ENCODE data around the gene C11orf24. TPM values are rescaled to one million over a fixed set of nuclear protein-coding genes. Genes with fewer than 3 reads are reported as not detected.
"Not testable (repeated sequence)": the region's sequence is repeated elsewhere in the genome, so short reads cannot be mapped to it uniquely, and the experiment has no call there.

C11orf24 gene
- total RNA-seq, 2 experiments from 2014 or later = 20.0 to 25.2 TPM

- Mint-ChIP-seq H3K4me1 (peaks cover 6% of the 10 kb centered on the region), H3K9me3 (no peaks in the 10 kb centered on the region), H3K36me3 (ENCODE audit: low read depth) (no peaks in the 10 kb centered on the region), H3K27me3 (peaks cover 7% of the 10 kb centered on the region), H3K27ac (no peak overlapping the region), H3K4me3 (no peak overlapping the region)
- DNase-seq = no peak
- POLR2A ChIA-PET = no interaction called here
- CTCF ChIA-PET = interaction anchor here (0.6 to 5.7 kb wide), 11 partner anchors 9 to 88 kb away, joined by 3 to 76 read pairs (median 4); partner anchors contain the start of gene C11orf24
These were observed 25.2 kb upstream of the C11orf24 start for GRCh38 chr11:68297052-68297378.

GRCh38 chr11:68296344-68297051 is 24.7 kb upstream of the C11orf24 start:
- no peak for DNase-seq
- peaks cover 7% of the 10 kb centered on the region for H3K27me3 Mint-ChIP-seq
- H3K4me3 Mint-ChIP-seq = no peak overlapping the region
- no peaks in the 10 kb centered on the region for H3K36me3 Mint-ChIP-seq (ENCODE audit: low read depth)
- H3K9me3 Mint-ChIP-seq = no peaks in the 10 kb centered on the region
- H3K27ac Mint-ChIP-seq = no peak overlapping the region
- CTCF ChIA-PET = interaction anchor here (0.6 to 5.7 kb wide), 11 partner anchors 9 to 87 kb away, joined by 3 to 76 read pairs (median 4); partner anchors contain the start of gene C11orf24
- POLR2A ChIA-PET = no interaction called here
- peaks cover 6% of the 10 kb centered on the region for H3K4me1 Mint-ChIP-seq

DNA sequence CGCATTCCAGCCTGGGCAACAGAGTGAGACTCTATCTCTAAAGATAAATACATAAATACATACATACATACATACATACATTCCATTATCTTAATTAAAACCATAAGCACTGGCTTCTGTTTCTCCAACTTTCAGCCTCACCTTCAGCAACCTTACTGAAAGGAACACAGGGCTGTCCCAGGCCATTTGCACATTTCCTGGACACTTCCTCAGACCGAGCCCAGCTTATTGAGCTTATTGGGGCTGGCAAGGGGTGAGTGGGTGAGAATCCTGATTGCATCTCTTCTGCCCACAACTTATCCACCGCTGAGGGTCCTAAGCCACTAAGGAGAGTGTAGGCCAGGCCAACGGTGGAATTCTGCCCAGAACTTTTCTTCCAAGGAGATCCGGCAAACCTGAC is 24.2 kb upstream of the C11orf24 start:
- H3K27ac Mint-ChIP-seq = no peak overlapping the region
- POLR2A ChIA-PET = interaction anchor here (0.6 kb wide), 1 partner anchor 18 kb away, joined by 5 read pairs; no protein-coding TSS in a partner anchor

GRCh38 chr11:68295271-68295670 is 23.5 kb upstream of the C11orf24 start:
- CTCF ChIA-PET = interaction anchor here (0.7 to 5.7 kb wide), 3 partner anchors 11 to 38 kb away, joined by 3 to 76 read pairs (median 3); no protein-coding TSS in a partner anchor
- Mint-ChIP-seq H3K9me3 (no peaks in the 10 kb centered on the region), H3K27ac (no peak overlapping the region), H3K4me1 (peaks cover 6% of the 10 kb centered on the region), H3K27me3 (peaks cover 7% of the 10 kb centered on the region), H3K36me3 (ENCODE audit: low read depth) (no peaks in the 10 kb centered on the region), H3K4me3 (no peak overlapping the region)
- no peak for DNase-seq
- POLR2A ChIA-PET = no interaction called here

More for the DNA sequence above, 24.2 kb upstream of the C11orf24 start:
- Mint-ChIP-seq H3K4me1 (peaks cover 6% of the 10 kb centered on the region), H3K9me3 (no peaks in the 10 kb centered on the region), H3K27me3 (peaks cover 7% of the 10 kb centered on the region), H3K4me3 (no peak overlapping the region), H3K36me3 (ENCODE audit: low read depth) (no peaks in the 10 kb centered on the region)
- CTCF ChIA-PET = interaction anchor here (0.7 to 5.7 kb wide), 8 partner anchors 8 to 87 kb away, joined by 3 to 76 read pairs (median 6); partner anchors contain the start of gene C11orf24
- DNase-seq = no peak

GRCh38 chr11:68293708-68294107 is 21.9 kb upstream of the C11orf24 start:
- no peak for DNase-seq
- Mint-ChIP-seq H3K27ac (no peak overlapping the region), H3K27me3 (peaks cover 7% of the 10 kb centered on the region), H3K36me3 (ENCODE audit: low read depth) (no peaks in the 10 kb centered on the region), H3K4me1 (peaks cover 6% of the 10 kb centered on the region), H3K9me3 (peaks cover 3% of the 10 kb centered on the region), H3K4me3 (no peak overlapping the region)
- POLR2A ChIA-PET = no interaction called here
- CTCF ChIA-PET = no interaction called here

DNA sequence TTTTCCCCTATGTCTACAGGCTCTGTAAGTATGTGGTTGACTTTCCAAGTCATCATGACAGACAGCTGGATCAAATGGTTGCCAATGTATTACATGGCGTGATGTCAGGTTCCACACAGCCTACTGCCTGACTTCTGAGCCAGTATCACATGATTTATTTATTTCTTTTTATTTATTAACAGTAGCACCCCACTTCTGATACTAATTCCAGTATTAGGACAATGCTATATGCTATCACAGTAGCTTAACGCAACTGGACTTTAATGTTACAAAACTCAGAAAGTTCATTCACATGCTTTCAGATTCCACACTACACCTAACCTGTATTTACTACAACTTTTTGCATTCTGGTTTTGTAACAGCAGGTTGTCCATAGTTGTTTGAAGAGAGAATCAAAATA is 17.7 kb upstream of the C11orf24 start:
- no peak for DNase-seq
- Mint-ChIP-seq H3K9me3 (peaks cover 5% of the 10 kb centered on the region), H3K4me1 (no peaks in the 10 kb centered on the region), H3K27ac (no peak overlapping the region), H3K4me3 (no peak overlapping the region), H3K27me3 (peaks cover 10% of the 10 kb centered on the region), H3K36me3 (ENCODE audit: low read depth) (peaks cover 4% of the 10 kb centered on the region)
- CTCF ChIA-PET = no interaction called here
- POLR2A ChIA-PET = no interaction called here

DNA sequence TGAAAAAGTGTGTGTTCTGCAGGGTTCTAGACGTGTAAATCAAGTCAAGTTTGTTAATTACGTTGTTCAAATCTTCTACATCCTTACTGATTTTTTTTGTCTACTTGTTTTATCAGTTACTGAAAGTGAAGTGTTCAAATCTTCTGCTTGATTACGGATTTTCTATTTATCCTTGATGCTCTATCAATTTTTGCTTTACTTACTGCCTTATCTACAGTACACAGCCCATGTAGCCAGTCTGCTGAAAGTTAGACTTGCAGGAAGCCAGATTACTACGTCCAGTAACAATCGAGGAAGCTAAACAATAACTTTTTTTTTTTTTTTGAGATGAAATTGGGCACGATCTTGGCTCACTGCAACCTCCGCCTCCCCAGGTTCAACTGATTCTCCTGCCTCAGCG is 15.6 kb upstream of the C11orf24 start:
- H3K9me3 Mint-ChIP-seq = peaks cover 9% of the 10 kb centered on the region
- POLR2A ChIA-PET = no interaction called here
- H3K36me3 Mint-ChIP-seq (ENCODE audit: low read depth) = peaks cover 8% of the 10 kb centered on the region
- no peak overlapping the region for H3K27ac Mint-ChIP-seq
- DNase-seq = no peak
- CTCF ChIA-PET = interaction anchor here (0.6 to 2.2 kb wide), 3 partner anchors 10 to 95 kb away, joined by 3 to 8 read pairs (median 3); no protein-coding TSS in a partner anchor
- peaks cover 12% of the 10 kb centered on the region for H3K4me1 Mint-ChIP-seq
- H3K4me3 Mint-ChIP-seq = no peak overlapping the region
- peaks cover 8% of the 10 kb centered on the region for H3K27me3 Mint-ChIP-seq

DNA sequence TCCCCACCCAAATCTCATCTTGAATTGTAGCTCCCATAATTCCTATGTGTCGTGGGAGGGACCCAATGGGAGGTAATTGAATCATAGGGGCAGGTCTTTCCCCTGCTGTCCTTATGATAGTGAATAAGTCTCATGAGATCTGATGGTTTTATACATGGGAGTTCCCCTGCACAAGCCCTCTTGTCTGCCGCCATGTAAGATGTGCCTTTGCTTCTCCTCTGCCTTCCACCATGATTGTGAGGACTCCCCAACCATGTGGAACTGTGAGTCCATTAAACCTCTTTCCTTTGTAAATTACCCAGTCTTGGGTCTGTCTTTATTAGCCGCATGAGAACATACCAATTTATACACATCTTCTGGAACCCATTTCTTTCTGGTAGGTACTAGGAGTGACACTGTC is 12.8 kb upstream of the C11orf24 start:
- H3K36me3 Mint-ChIP-seq (ENCODE audit: low read depth); H3K27me3 Mint-ChIP-seq; H3K27ac Mint-ChIP-seq; POLR2A ChIA-PET; H3K4me3 Mint-ChIP-seq; DNase-seq; H3K9me3 Mint-ChIP-seq: not testable (repeated sequence)
- H3K4me1 Mint-ChIP-seq = peaks cover 28% of the 10 kb centered on the region
- CTCF ChIA-PET = interaction anchor here (0.6 to 1.0 kb wide), 2 partner anchors 11 to 176 kb away, joined by 3 read pairs; partner anchors contain the start of gene PPP6R3

GRCh38 chr11:68282861-68283230 is 11.1 kb upstream of the C11orf24 start:
- peaks cover 8% of the 10 kb centered on the region for H3K36me3 Mint-ChIP-seq (ENCODE audit: low read depth)
- peak overlapping the region; percentile 78 for H3K27ac Mint-ChIP-seq
- POLR2A ChIA-PET = no interaction called here
- DNase-seq = no peak
- H3K4me3 Mint-ChIP-seq = peak overlapping the region; percentile 51
- peaks cover 6% of the 10 kb centered on the region for H3K9me3 Mint-ChIP-seq
- CTCF ChIA-PET = interaction anchor here (0.5 to 1.2 kb wide), 5 partner anchors 10 to 18 kb away, joined by 4 to 5 read pairs (median 4); partner anchors contain the start of gene C11orf24
- peaks cover 29% of the 10 kb centered on the region for H3K4me1 Mint-ChIP-seq
- H3K27me3 Mint-ChIP-seq = peaks cover 10% of the 10 kb centered on the region

GRCh38 chr11:68282141-68282860 is 10.5 kb upstream of the C11orf24 start:
- Mint-ChIP-seq H3K4me3 (peak overlapping the region; percentile 51), H3K9me3 (peaks cover 6% of the 10 kb centered on the region), H3K4me1 (peaks cover 29% of the 10 kb centered on the region), H3K36me3 (ENCODE audit: low read depth) (peaks cover 8% of the 10 kb centered on the region), H3K27me3 (peaks cover 8% of the 10 kb centered on the region), H3K27ac (peak overlapping the region; percentile 78)
- DNase-seq = peak; percentile 60
- ChIA-PET POLR2A (interaction anchor here (0.6 kb wide), 1 partner anchor 71 kb away, joined by 4 read pairs; no protein-coding TSS in a partner anchor), CTCF (interaction anchor here (0.5 to 1.2 kb wide), 5 partner anchors 10 to 19 kb away, joined by 4 to 5 read pairs (median 4); partner anchors contain the start of gene C11orf24)

GRCh38 chr11:68279676-68280075 is 7.9 kb upstream of the C11orf24 start:
- H3K4me1 Mint-ChIP-seq = peaks cover 29% of the 10 kb centered on the region
- H3K27me3 Mint-ChIP-seq = peaks cover 6% of the 10 kb centered on the region

DNA sequence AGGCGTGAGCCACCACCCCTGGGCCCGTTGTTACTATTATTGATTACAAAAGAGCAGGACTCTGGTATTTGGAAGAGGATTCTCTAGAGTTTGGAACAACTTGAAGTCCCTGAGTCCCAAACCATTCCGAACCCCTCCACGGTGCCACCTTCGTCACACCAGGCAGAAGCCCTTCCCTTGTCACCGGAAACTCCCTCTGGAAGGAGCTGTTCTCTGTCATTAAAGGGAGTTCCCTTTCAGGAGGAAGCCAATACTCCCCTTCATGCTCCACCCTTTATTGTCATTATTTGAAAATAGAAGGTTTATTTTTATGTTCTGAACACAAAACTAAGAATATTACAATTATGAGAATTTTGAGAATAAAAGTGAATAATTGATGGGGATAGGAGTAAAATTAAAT is 5.1 kb upstream of the C11orf24 start:
- Mint-ChIP-seq H3K4me1 (peaks cover 29% of the 10 kb centered on the region), H3K9me3 (no peaks in the 10 kb centered on the region), H3K27ac (no peak overlapping the region), H3K4me3 (no peak overlapping the region), H3K36me3 (ENCODE audit: low read depth) (peaks cover 3% of the 10 kb centered on the region), H3K27me3 (peaks cover 3% of the 10 kb centered on the region)
- CTCF ChIA-PET = no interaction called here
- POLR2A ChIA-PET = no interaction called here
- no peak for DNase-seq

More at GRCh38 chr11:68279676-68280075, 7.9 kb upstream of the C11orf24 start:
- ChIA-PET CTCF (interaction anchor here (0.7 to 2.3 kb wide), 2 partner anchors 18 to 1895 kb away, joined by 3 to 7 read pairs; no protein-coding TSS in a partner anchor), POLR2A (no interaction called here)
- Mint-ChIP-seq H3K4me3 (no peak overlapping the region), H3K36me3 (ENCODE audit: low read depth) (peaks cover 5% of the 10 kb centered on the region), H3K9me3 (peaks cover 5% of the 10 kb centered on the region), H3K27ac (no peak overlapping the region)
- no peak for DNase-seq

All from activated CD4-positive, alpha-beta T cell treated with anti-CD3 and anti-CD28 coated beads, Interleukin-2, amount 10 ng/mL, durations not matched to agents 7 days and 5 days (primary cell).